ENCODE results near the gene EHBP1L1. TPM values are rescaled to one million over a fixed set of nuclear protein-coding genes. Genes with fewer than 3 reads are reported as not detected.

Gene EHBP1L1
- total and polyA plus RNA-seq, 4 donors, result 1.1 to 120 (median 10.0) TPM

- WGBS, result 37% methylated on average over 106 of the region's 106 CpGs
- Histone ChIP-seq H3K9me3 (ENCODE audit: control insufficient read depth in 4 of 4, low read length in 3 of 4) (no peaks in the 10 kb centered on the region), H3K9ac (ENCODE audit: low read depth in 1 of 2, low read length in 2 of 2) (no peak overlapping the region), H3K27me3 (ENCODE audit: control insufficient read depth in 4 of 4, insufficient read depth in 4 of 4, low read length in 3 of 4) (no peaks in the 10 kb centered on the region), H3K36me3 (ENCODE audit: control insufficient read depth in 4 of 4, insufficient read depth in 3 of 4, low read depth in 1 of 4, low read length in 3 of 4) (no peaks in the 10 kb centered on the region), H3K27ac (ENCODE audit: low read depth in 1 of 2, low read length in 2 of 2) (peak overlapping the region in 1 of 2 donors; percentile 19), H3K4me3 (ENCODE audit: low read depth in 1 of 3, low read length in 3 of 3) (no peak overlapping the region), H3K4me1 (ENCODE audit: control insufficient read depth in 4 of 4, insufficient read depth in 4 of 4, low read length in 3 of 4) (peaks cover 0 to 3% (median 0%) of the 10 kb centered on the region in 4 donors)
- no peak for DNase-seq (ENCODE audit: low spot score)
- peak; percentile 23 for TF ChIP-seq CTCF (IDR thresholded peaks at IDR 0.05; ENCODE audit: low read depth, low read length, missing input control)
- no peak for TF ChIP-seq FOXA2 (IDR thresholded peaks at IDR 0.05)
Measured at GRCh38 chr11:65591939-65592857, 16.3 kb downstream of the EHBP1L1 start.

- 83% methylated on average over 22 of the region's 22 CpGs for WGBS
- Histone ChIP-seq H3K9me3 (ENCODE audit: control insufficient read depth in 4 of 4, low read length in 3 of 4) (no peaks in the 10 kb centered on the region), H3K9ac (ENCODE audit: low read depth in 1 of 2, low read length in 2 of 2) (no peak overlapping the region), H3K4me3 (ENCODE audit: low read depth in 1 of 3, low read length in 3 of 3) (no peak overlapping the region), H3K4me1 (ENCODE audit: control insufficient read depth in 4 of 4, insufficient read depth in 4 of 4, low read length in 3 of 4) (peaks cover 0 to 3% (median 0%) of the 10 kb centered on the region in 4 donors), H3K27ac (ENCODE audit: low read depth in 1 of 2, low read length in 2 of 2) (no peak overlapping the region), H3K27me3 (ENCODE audit: control insufficient read depth in 4 of 4, insufficient read depth in 4 of 4, low read length in 3 of 4) (no peaks in the 10 kb centered on the region), H3K36me3 (ENCODE audit: control insufficient read depth in 4 of 4, insufficient read depth in 3 of 4, low read depth in 1 of 4, low read length in 3 of 4) (peaks cover 0 to 6% (median 2%) of the 10 kb centered on the region in 4 donors)
- TF ChIP-seq REST (IDR thresholded peaks at IDR 0.05) (no peak), SP1 (IDR thresholded peaks at IDR 0.05) (no peak), NR2F2 (IDR thresholded peaks at IDR 0.05) (no peak), YY1 (IDR thresholded peaks at IDR 0.05) (no peak), JUND (IDR thresholded peaks at IDR 0.05) (no peak), ZBTB33 (IDR thresholded peaks at IDR 0.05) (no peak), CTCF (IDR thresholded peaks at IDR 0.05; ENCODE audit: low read depth, low read length, missing input control) (no peak), FOXA1 (IDR thresholded peaks at IDR 0.05) (no peak), FOXA2 (IDR thresholded peaks at IDR 0.05) (no peak), HNF4G (IDR thresholded peaks at IDR 0.05) (no peak), RXRA (IDR thresholded peaks at IDR 0.05) (no peak), EGR1 (IDR thresholded peaks at IDR 0.05; ENCODE audit: low read depth in 2 of 2) (no peak), TAF1 (conservative IDR thresholded peaks at IDR 0.05) (no peak), HNF4A (conservative IDR thresholded peaks at IDR 0.05) (no peak)
- no peak for DNase-seq (ENCODE audit: low spot score)
Measured at GRCh38 chr11:65592858-65593517, 17.1 kb downstream of the EHBP1L1 start.

Data from liver (tissue), 9 donors.